ENCODE data around the gene GARIN1A.
"Not testable (repeated sequence)": the region's sequence is repeated elsewhere in the genome, so short reads cannot be mapped to it uniquely, and the experiment has no call there.

The GARIN1A gene

DNA sequence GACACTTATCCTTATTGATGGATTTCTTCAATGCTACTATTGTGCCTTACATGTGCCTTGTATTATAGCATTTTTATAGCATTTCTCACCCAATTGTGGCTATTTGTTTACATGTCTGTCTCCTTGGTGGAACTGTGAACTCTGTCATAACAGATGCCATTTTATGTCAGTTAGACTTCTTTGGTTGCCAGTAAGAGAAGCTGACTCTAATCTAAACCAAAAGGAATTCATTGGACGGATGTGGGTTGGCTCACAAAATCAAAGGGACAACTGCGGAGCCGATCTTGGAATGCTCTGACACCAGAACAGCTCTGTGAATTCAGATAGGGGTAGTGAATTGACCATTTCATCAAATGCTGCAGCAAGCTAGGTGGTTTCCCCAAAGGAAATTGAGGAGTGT lies 15.0 kb downstream of the GARIN1A start:
- Histone ChIP-seq H3K9me2 (ENCODE audit: low read depth, low read length) (no peaks in the 10 kb centered on the region), H3K27me3 (ENCODE audit: insufficient read depth, low read length) (0 out of 2 replicates have a peak, but pooled peaks cover 5% of the 10 kb centered on the region), H3K4me1 (ENCODE audit: insufficient read depth, low read length, severe bottlenecking) (no peaks in the 10 kb centered on the region), H3K36me3 (ENCODE audit: insufficient read depth, low read length) (no peaks in the 10 kb centered on the region), H3K9me3 (ENCODE audit: low read length) (no peaks in the 10 kb centered on the region), H3F3A (ENCODE audit: insufficient read depth, low read length) (no peaks in the 10 kb centered on the region), H3K4me2 (ENCODE audit: low read length) (no peak overlapping the region), H3K79me2 (ENCODE audit: insufficient read depth, low read length) (no peaks in the 10 kb centered on the region), H3K9ac (ENCODE audit: low read length) (no peak overlapping the region), H3K4me3 (ENCODE audit: low read depth, low read length, poor library complexity, severe bottlenecking) (no peak overlapping the region), H4K20me1 (ENCODE audit: insufficient read depth, low read length) (no peaks in the 10 kb centered on the region), H3K27ac (ENCODE audit: low read depth, low read length, poor library complexity, severe bottlenecking) (no peak overlapping the region), H2AFZ (ENCODE audit: low read length) (no peak overlapping the region)
- TF ChIP-seq EZH2 (IDR thresholded peaks at IDR 0.05; ENCODE audit: borderline replicate concordance, low read length), result no peak
- TF ChIP-seq, protein P1, sequence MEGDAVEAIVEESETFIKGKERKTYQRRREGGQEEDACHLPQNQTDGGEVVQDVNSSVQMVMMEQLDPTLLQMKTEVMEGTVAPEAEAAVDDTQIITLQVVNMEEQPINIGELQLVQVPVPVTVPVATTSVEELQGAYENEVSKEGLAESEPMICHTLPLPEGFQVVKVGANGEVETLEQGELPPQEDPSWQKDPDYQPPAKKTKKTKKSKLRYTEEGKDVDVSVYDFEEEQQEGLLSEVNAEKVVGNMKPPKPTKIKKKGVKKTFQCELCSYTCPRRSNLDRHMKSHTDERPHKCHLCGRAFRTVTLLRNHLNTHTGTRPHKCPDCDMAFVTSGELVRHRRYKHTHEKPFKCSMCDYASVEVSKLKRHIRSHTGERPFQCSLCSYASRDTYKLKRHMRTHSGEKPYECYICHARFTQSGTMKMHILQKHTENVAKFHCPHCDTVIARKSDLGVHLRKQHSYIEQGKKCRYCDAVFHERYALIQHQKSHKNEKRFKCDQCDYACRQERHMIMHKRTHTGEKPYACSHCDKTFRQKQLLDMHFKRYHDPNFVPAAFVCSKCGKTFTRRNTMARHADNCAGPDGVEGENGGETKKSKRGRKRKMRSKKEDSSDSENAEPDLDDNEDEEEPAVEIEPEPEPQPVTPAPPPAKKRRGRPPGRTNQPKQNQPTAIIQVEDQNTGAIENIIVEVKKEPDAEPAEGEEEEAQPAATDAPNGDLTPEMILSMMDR (IDR thresholded peaks at IDR 0.05; ENCODE audit: low read length), result no peak

DNA sequence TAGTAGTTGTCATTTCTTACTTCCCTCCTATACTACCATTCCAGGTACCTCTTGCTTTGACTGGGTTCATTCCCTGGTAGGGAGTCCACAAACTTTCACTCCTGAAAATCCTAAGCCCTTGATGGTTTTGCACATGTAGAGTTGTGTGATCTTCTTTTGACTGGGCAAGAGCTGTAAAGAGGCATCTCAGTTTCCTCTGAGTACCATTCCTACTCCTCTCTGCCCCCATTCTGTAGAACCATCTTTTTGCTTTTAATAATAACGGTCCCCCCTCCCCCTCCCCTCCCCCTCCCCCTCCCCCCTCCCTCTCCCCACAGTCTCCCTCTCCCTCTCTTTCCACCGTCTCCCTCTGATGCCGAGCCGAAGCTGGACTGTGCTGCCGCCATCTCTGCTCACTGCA lies 16.4 kb downstream of the GARIN1A start:
- no peak overlapping the region for H3K27ac ChIP-seq (ENCODE audit: low read depth, low read length, poor library complexity, severe bottlenecking)
- no peaks in the 10 kb centered on the region for H3F3A ChIP-seq (ENCODE audit: insufficient read depth, low read length)
- no peaks in the 10 kb centered on the region for H3K9me2 ChIP-seq (ENCODE audit: low read depth, low read length)
- no peaks in the 10 kb centered on the region for H3K36me3 ChIP-seq (ENCODE audit: insufficient read depth, low read length)
- H3K9me3 ChIP-seq (ENCODE audit: low read length), result no peaks in the 10 kb centered on the region
- no peak overlapping the region for H2AFZ ChIP-seq (ENCODE audit: low read length)
- H4K20me1 ChIP-seq (ENCODE audit: insufficient read depth, low read length), result no peaks in the 10 kb centered on the region
- no peak for TF ChIP-seq EZH2 (IDR thresholded peaks at IDR 0.05; ENCODE audit: borderline replicate concordance, low read length)
- TF ChIP-seq, protein P1 (IDR thresholded peaks at IDR 0.05; ENCODE audit: low read length), result no peak
- no peak overlapping the region for H3K9ac ChIP-seq (ENCODE audit: low read length)
- 0 out of 2 replicates have a peak, but pooled peaks cover 9% of the 10 kb centered on the region for H3K27me3 ChIP-seq (ENCODE audit: insufficient read depth, low read length)
- no peaks in the 10 kb centered on the region for H3K4me1 ChIP-seq (ENCODE audit: insufficient read depth, low read length, severe bottlenecking)
- H3K4me2 ChIP-seq (ENCODE audit: low read length), result no peak overlapping the region
- no peak overlapping the region for H3K4me3 ChIP-seq (ENCODE audit: low read depth, low read length, poor library complexity, severe bottlenecking)
- no peaks in the 10 kb centered on the region for H3K79me2 ChIP-seq (ENCODE audit: insufficient read depth, low read length)

DNA sequence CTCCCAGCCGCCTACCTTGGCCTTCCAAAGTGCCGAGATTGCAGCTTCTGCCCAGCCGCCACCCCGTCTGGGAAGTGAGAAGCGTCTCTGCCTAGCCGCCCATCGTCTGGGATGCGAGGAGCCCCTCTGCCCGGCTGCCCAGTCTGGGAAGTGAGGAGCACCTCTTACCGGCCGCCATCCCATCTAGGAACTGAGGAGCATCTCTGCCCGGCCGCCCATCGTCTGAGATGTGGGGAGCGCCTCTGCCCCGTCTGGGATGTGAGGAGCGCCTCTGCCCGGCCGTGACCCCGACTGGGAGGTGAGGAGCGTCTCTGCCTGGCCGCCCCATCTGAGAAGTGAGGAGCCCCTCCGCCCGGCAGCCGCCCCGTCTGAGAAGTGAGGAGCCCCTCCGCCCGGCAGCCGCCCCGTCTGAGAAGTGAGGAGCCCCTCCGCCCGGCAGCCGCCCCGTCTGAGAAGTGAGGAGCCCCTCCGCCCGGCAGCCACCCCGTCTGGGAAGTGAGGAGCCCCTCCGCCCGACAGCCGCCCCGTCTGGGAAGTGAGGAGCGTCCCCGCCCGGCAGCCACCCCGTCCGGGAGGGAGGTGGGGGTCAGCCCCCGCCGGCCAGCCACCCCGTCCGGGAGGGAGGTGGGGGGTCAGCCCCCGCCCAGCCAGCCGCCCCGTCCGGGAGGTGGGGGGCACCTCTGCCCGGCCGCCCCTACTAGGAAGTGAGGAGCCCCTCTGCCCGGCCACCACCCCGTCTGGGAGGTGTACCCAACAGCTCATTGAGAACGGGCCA lies 17.3 kb downstream of the GARIN1A start:
- not testable (repeated sequence) for H2AFZ ChIP-seq (ENCODE audit: low read length); H3K36me3 ChIP-seq (ENCODE audit: insufficient read depth, low read length); H3K9ac ChIP-seq (ENCODE audit: low read length); H3K27ac ChIP-seq (ENCODE audit: low read depth, low read length, poor library complexity, severe bottlenecking); H3K4me2 ChIP-seq (ENCODE audit: low read length); H3K4me1 ChIP-seq (ENCODE audit: insufficient read depth, low read length, severe bottlenecking); H4K20me1 ChIP-seq (ENCODE audit: insufficient read depth, low read length); H3K27me3 ChIP-seq (ENCODE audit: insufficient read depth, low read length); H3K9me3 ChIP-seq (ENCODE audit: low read length); H3F3A ChIP-seq (ENCODE audit: insufficient read depth, low read length); H3K4me3 ChIP-seq (ENCODE audit: low read depth, low read length, poor library complexity, severe bottlenecking); H3K79me2 ChIP-seq (ENCODE audit: insufficient read depth, low read length); H3K9me2 ChIP-seq (ENCODE audit: low read depth, low read length)

DNA sequence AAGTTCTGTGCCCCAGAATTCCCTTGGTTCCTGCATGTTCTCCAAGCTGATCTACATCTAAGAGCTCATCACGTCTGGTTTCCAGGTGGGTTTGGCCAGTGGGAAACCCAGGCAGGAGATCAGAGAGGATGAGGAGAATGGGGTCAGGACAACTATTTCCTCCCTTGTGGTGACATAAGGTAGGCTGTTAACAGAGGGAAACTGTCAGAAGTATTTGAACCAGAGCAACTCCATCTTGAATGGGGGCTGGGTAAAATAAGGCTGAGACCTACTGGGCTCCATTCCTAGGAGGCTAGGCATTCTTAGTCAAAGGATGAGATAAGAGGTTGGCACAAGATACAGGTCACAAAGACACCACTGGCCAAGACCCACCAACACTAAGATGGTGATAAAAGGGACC lies 19.1 kb downstream of the GARIN1A start:
- Histone ChIP-seq H3K9ac (ENCODE audit: low read length) (no peak overlapping the region), H3F3A (ENCODE audit: insufficient read depth, low read length) (no peaks in the 10 kb centered on the region), H3K4me3 (ENCODE audit: low read depth, low read length, poor library complexity, severe bottlenecking) (no peak overlapping the region), H3K79me2 (ENCODE audit: insufficient read depth, low read length) (no peaks in the 10 kb centered on the region), H3K4me1 (ENCODE audit: insufficient read depth, low read length, severe bottlenecking) (no peaks in the 10 kb centered on the region), H3K27ac (ENCODE audit: low read depth, low read length, poor library complexity, severe bottlenecking) (no peak overlapping the region), H3K9me2 (ENCODE audit: low read depth, low read length) (no peaks in the 10 kb centered on the region), H3K4me2 (ENCODE audit: low read length) (no peak overlapping the region), H3K36me3 (ENCODE audit: insufficient read depth, low read length) (no peaks in the 10 kb centered on the region), H3K27me3 (ENCODE audit: insufficient read depth, low read length) (0 out of 2 replicates have a peak, but pooled peaks cover 9% of the 10 kb centered on the region), H2AFZ (ENCODE audit: low read length) (no peak overlapping the region), H3K9me3 (ENCODE audit: low read length) (no peaks in the 10 kb centered on the region), H4K20me1 (ENCODE audit: insufficient read depth, low read length) (no peaks in the 10 kb centered on the region)
- TF ChIP-seq, protein P1 (IDR thresholded peaks at IDR 0.05; ENCODE audit: low read length), result no peak
- no peak for TF ChIP-seq EZH2 (IDR thresholded peaks at IDR 0.05; ENCODE audit: borderline replicate concordance, low read length)

Data from OCI-LY1 (cell line).